ENCODE measurements around the gene SLC22A9.

Gene SLC22A9

DNA sequence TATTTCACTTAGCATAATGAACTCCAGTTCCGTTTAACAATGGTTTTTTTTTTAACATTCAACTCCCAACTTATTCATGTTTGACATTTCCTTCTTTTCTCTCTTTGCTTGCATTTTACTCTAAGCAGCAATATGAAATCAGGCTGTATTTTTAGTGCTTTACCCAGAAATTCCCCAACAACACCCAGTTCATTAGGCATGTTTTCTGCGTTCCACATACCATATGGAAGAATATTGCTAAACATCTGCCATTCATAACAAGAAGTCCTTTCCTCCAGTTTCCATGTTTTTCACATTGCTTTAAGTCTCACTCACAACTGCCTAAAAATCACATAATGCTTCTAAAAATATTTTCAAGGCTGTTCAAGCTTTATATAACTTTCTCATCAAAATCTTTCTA is 75.5 kb downstream of the SLC22A9 start:
- DNase-seq: no peak

DNA sequence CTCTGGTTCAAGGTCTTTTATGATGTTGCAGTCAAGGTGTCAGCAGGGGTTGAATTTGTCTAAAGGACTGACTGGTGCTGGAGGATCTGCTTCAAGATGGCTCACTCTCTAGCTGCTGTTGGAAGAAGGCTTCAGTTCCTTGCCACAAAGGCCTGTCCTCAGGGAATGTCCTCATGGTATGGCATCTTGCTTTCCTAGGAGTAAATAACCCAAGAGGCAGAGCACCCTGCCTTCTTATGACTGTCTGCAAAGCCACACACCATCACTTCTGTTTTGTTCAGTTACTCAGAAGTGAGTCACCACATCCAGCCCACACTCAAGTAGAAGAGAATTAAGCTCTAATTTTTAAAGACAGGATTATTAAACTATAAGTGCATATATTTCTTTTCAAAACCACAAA is 76.1 kb downstream of the SLC22A9 start:
- DNase-seq: no peak

DNA sequence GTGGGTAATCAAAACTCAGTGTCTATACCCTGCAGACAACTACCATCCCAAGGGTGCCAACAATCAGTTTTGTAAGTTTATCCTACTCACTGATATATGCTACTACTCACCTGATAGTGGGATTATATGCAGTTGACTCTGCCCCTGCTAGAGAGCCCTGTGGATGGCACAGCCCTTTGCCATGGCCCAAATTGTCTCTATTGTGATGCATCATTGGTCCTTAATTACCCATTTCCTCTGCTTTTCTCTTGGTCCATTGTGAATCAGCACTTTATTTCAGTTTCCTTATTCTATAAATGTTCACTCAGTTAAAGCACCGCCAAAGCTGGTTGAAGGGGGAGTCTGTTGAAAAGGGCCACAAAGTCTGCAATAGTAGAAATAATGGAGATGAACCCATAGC is 79.1 kb downstream of the SLC22A9 start:
- no peak for DNase-seq

DNA sequence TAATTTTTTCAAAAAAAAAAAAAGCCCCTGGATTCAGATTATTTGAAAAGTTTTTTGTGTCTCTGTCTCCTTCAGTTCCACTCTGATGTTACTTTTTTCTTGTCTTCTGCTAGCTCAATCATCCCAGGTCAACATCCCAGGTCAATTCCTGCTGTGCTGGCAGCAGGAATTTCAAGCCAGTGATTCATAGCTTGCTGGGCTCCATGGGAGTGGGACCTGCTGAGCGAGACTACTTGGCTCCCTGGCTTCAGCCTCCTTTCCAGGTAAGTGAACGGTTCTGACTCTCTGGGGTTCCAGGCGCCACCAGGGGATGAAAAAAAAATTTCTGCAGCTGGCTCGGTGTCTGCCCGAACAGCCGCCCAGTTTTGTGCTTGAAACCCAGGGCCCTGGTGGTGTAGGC is 90.0 kb downstream of the SLC22A9 start:
- no peak for DNase-seq
